HG03045 (cell line): ENCODE measurements around the gene MANBA.

Experiments used
- ATAC-seq: cut with Tn5 transposase; IDR thresholded peaks from one replicate; pipeline ENCODE4 v1.9.1; 2021; ENCODE audit warnings: mild to moderate bottlenecking, moderate library complexity; ENCODE audit not compliant: unreplicated experiment

MANBA gene

GRCh38 chr4:102683881-102684609, 76.7 kb downstream of the MANBA start:
- ATAC-seq: no peak

- no peak for ATAC-seq
These were observed 82.0 kb downstream of the MANBA start for GRCh38 chr4:102678695-102679335.

- no peak for ATAC-seq
These were observed 82.7 kb downstream of the MANBA start for GRCh38 chr4:102678107-102678506.

GRCh38 chr4:102675141-102675540, 85.6 kb downstream of the MANBA start:
- ATAC-seq: no peak

- no peak for ATAC-seq
These were observed 93.8 kb downstream of the MANBA start for GRCh38 chr4:102667001-102667400.

- ATAC-seq: no peak
These were observed 95.2 kb downstream of the MANBA start for GRCh38 chr4:102665527-102665926.

- ATAC-seq: no peak
These were observed 97.7 kb downstream of the MANBA start for GRCh38 chr4:102663073-102663472.

GRCh38 chr4:102657206-102657605, 103.6 kb downstream of the MANBA start:
- ATAC-seq: no peak

- ATAC-seq: no peak
These were observed 113.7 kb downstream of the MANBA start for GRCh38 chr4:102647117-102647516.

GRCh38 chr4:102642631-102643298, 118.0 kb downstream of the MANBA start:
- ATAC-seq: no peak

- ATAC-seq: no peak
These were observed 119.0 kb downstream of the MANBA start for GRCh38 chr4:102641793-102642192.

GRCh38 chr4:102640669-102641068, 120.1 kb downstream of the MANBA start:
- no peak for ATAC-seq

- ATAC-seq: no peak
These were observed 121.2 kb downstream of the MANBA start for GRCh38 chr4:102639598-102639997.

- no peak for ATAC-seq
These were observed 122.1 kb downstream of the MANBA start for GRCh38 chr4:102638621-102639020.

GRCh38 chr4:102637391-102637790, 123.4 kb downstream of the MANBA start:
- ATAC-seq: no peak

- ATAC-seq: no peak
These were observed 127.7 kb downstream of the MANBA start for GRCh38 chr4:102633100-102633499.

- ATAC-seq: no peak
These were observed 128.3 kb downstream of the MANBA start for GRCh38 chr4:102632241-102633065.

GRCh38 chr4:102631616-102632015, 129.2 kb downstream of the MANBA start:
- ATAC-seq: no peak

GRCh38 chr4:102629673-102630072, 131.1 kb downstream of the MANBA start:
- no peak for ATAC-seq

- ATAC-seq: no peak
These were observed 132.8 kb downstream of the MANBA start for GRCh38 chr4:102627831-102628523.
